ENCODE measurements around the gene SHROOM3. TPM values are rescaled to one million over a fixed set of nuclear protein-coding genes. Genes with fewer than 3 reads are reported as not detected.

SHROOM3 gene
- total and polyA plus RNA-seq, 2 donors (not counting 3 experiments of a cell fraction or from before 2014, with no cell fraction given) = 2.7 to 6.7 TPM

- CTCF ChIA-PET = interaction anchor here (0.6 to 12.2 kb wide), 26 partner anchors 9 to 927 kb away, joined by 3 to 392 read pairs (median 3); no protein-coding TSS in a partner anchor
These were observed 4.3 kb upstream of the SHROOM3 start for GRCh38 chr4:76430519-76431388.

More at GRCh38 chr4:76430519-76431388, 4.3 kb upstream of the SHROOM3 start:
- POLR2A ChIA-PET = no interaction called here
- no peak overlapping the region for H3K4me2 ChIP-seq (ENCODE audit: insufficient read depth, low read length)
- no peak overlapping the region for H3K27ac ChIP-seq (ENCODE audit: insufficient read depth, low read depth, low read length)
- H3K9ac ChIP-seq (replicated peaks; ENCODE audit: extremely low read depth, insufficient read depth, low read length) = no peak overlapping the region
- H3K9me3 ChIP-seq (replicated peaks; ENCODE audit: control insufficient read depth, insufficient read depth, low read length) = no peaks in the 10 kb centered on the region
- peak; percentile 39 for TF ChIP-seq CTCF (IDR thresholded peaks at IDR 0.05; ENCODE audit: extremely low read depth in 1 of 2, insufficient read depth in 1 of 2, low read depth in 1 of 2, low read length in 2 of 2)
- TF ChIP-seq POLR2A (IDR thresholded peaks at IDR 0.05; ENCODE audit: low read depth, low read length) = no peak
- H3K79me2 ChIP-seq (ENCODE audit: control insufficient read depth, insufficient read depth, low read length) = no peaks in the 10 kb centered on the region
- dilution Hi-C loops (cut with MboI; ENCODE audit: extremely low pct_ligation_motif_present, low sequenced_read_pairs) = no loop called here
- FAIRE-seq = no peak
- H3K36me3 ChIP-seq (ENCODE audit: control insufficient read depth in 2 of 2, extremely low read depth in 1 of 2, insufficient read depth in 2 of 2, low read length in 2 of 2) = no peaks in the 10 kb centered on the region
- no TSS peak for BruUV-seq (replicated peaks)
- DNase-seq (ENCODE audit: low read depth, low spot score) = peak; percentile 61
- H3K4me1 ChIP-seq (ENCODE audit: control insufficient read depth, extremely low read depth, insufficient read depth, low read length) = no peaks in the 10 kb centered on the region
- H4K20me1 ChIP-seq (replicated peaks; ENCODE audit: control insufficient read depth, extremely low read depth, insufficient read depth, low read length) = no peaks in the 10 kb centered on the region
- H3K27me3 ChIP-seq (ENCODE audit: control insufficient read depth in 2 of 2, insufficient read depth in 2 of 2, low read length in 2 of 2) = peaks cover 14 to 26% of the 10 kb centered on the region in 2 experiments
- H3K4me3 ChIP-seq (replicated peaks in 1 of 3; ENCODE audit: insufficient read depth in 1 of 3, low read depth in 1 of 3, low read length in 3 of 3) = no peak overlapping the region
- intact Hi-C loops (cut with micrococcal nuclease) = loop anchor here (1.0 to 5.0 kb wide), 6 partner anchors 75 to 614 kb away; partner anchors contain the start of gene SEPTIN11
- no peaks in the 10 kb centered on the region for H3K9me1 ChIP-seq (replicated peaks; ENCODE audit: control insufficient read depth, extremely low read depth, insufficient read depth, low read length)
- no peak overlapping the region for H2AFZ ChIP-seq (ENCODE audit: low read depth, low read length)

All from endothelial cell of umbilical vein (primary cell).